Measurements from ENCODE around the gene POU3F1. TPM values are rescaled to one million over a fixed set of nuclear protein-coding genes. Genes with fewer than 3 reads are reported as not detected.

The POU3F1 gene
- total RNA-seq, 1 donor from 2014 or later = not detected

GRCh38 chr1:38075191-38075590 lies 28.6 kb upstream of the POU3F1 start:
- Histone ChIP-seq H3K4me3 (no peak overlapping the region), H3K27ac (no peak overlapping the region), H3K27me3 (no peaks in the 10 kb centered on the region), H3K9me3 (no peaks in the 10 kb centered on the region), H3K4me1 (peaks cover 19% of the 10 kb centered on the region), H3K36me3 (no peaks in the 10 kb centered on the region)
- TF ChIP-seq CTCF (IDR thresholded peaks at IDR 0.05) (no peak), POLR2AphosphoS5 (IDR thresholded peaks at IDR 0.05; ENCODE audit: insufficient read depth in 1 of 2, low read depth in 1 of 2) (no peak)
- intact Hi-C loops (cut with DNase I) = no loop called here
- DNase-seq (ENCODE audit: extremely low spot score in 2 of 2) = no peak

GRCh38 chr1:38074302-38074677 lies 27.7 kb upstream of the POU3F1 start:
- no peak overlapping the region for H3K27ac ChIP-seq
- H3K27me3 ChIP-seq = no peaks in the 10 kb centered on the region

GRCh38 chr1:38073534-38074301 lies 27.1 kb upstream of the POU3F1 start:
- no peaks in the 10 kb centered on the region for H3K27me3 ChIP-seq
- H3K9me3 ChIP-seq = no peaks in the 10 kb centered on the region
- no peaks in the 10 kb centered on the region for H3K36me3 ChIP-seq
- no peak for DNase-seq (ENCODE audit: extremely low spot score in 2 of 2)
- intact Hi-C loops (cut with DNase I) = no loop called here
- H3K27ac ChIP-seq = no peak overlapping the region
- peaks cover 19% of the 10 kb centered on the region for H3K4me1 ChIP-seq
- TF ChIP-seq POLR2A (IDR thresholded peaks at IDR 0.05) (no peak), POLR2AphosphoS5 (IDR thresholded peaks at IDR 0.05; ENCODE audit: insufficient read depth in 1 of 2, low read depth in 1 of 2) (no peak), CTCF (IDR thresholded peaks at IDR 0.05) (no peak)
- H3K4me3 ChIP-seq = no peak overlapping the region

More at GRCh38 chr1:38074302-38074677, 27.7 kb upstream of the POU3F1 start:
- H3K9me3 ChIP-seq = no peaks in the 10 kb centered on the region
- H3K36me3 ChIP-seq = no peaks in the 10 kb centered on the region
- H3K4me1 ChIP-seq = peaks cover 19% of the 10 kb centered on the region
- no peak for TF ChIP-seq CTCF (IDR thresholded peaks at IDR 0.05)
- no peak for TF ChIP-seq POLR2A (IDR thresholded peaks at IDR 0.05)
- no peak for TF ChIP-seq POLR2AphosphoS5 (IDR thresholded peaks at IDR 0.05; ENCODE audit: insufficient read depth in 1 of 2, low read depth in 1 of 2)
- H3K4me3 ChIP-seq = no peak overlapping the region
- intact Hi-C loops (cut with DNase I) = no loop called here
- no peak for DNase-seq (ENCODE audit: extremely low spot score in 2 of 2)

GRCh38 chr1:38072858-38073257 lies 26.3 kb upstream of the POU3F1 start:
- Histone ChIP-seq H3K9me3 (no peaks in the 10 kb centered on the region), H3K27me3 (no peaks in the 10 kb centered on the region), H3K36me3 (no peaks in the 10 kb centered on the region), H3K4me1 (peaks cover 19% of the 10 kb centered on the region), H3K27ac (no peak overlapping the region), H3K4me3 (no peak overlapping the region)
- TF ChIP-seq CTCF (IDR thresholded peaks at IDR 0.05) (no peak), POLR2A (IDR thresholded peaks at IDR 0.05) (no peak), POLR2AphosphoS5 (IDR thresholded peaks at IDR 0.05; ENCODE audit: insufficient read depth in 1 of 2, low read depth in 1 of 2) (no peak)
- DNase-seq (ENCODE audit: extremely low spot score in 2 of 2) = no peak
- intact Hi-C loops (cut with DNase I) = no loop called here

Data from vagina (tissue), 2 donors.